Lower leg skin (tissue), 4 donors: Measurements from ENCODE around the gene HEXD. TPM values are rescaled to one million over a fixed set of nuclear protein-coding genes. Genes with fewer than 3 reads are reported as not detected.

Experiments used
- DNase-seq, 2 donors: peaks; one replicate each; pipeline ENCODE4 v3.0.0-alpha.2; 2019; ENCODE audit warnings: low spot score in 2 of 2
- H3K4me3 ChIP-seq: fragments of 200-600 bp; sonication (generic); 2 replicates; pipeline ENCODE4 v1.5.1; 2017; ENCODE audit warnings: mild to moderate bottlenecking, low read depth; ENCODE audit not compliant: poor library complexity, severe bottlenecking
- POLR2A ChIP-seq, 2 donors: fragments of 450-650 bp; IDR thresholded peaks; one replicate each; pipeline ENCODE4 v1.6.1; 2016 to 2017; ENCODE audit warnings: antibody characterized with exemption in 2 of 2, mild to moderate bottlenecking in 1 of 2, moderate library complexity in 1 of 2
- WGBS, 2 donors: methylation state at CpG; one replicate each; pipeline ENCODE4 v1.1.5; 2018; 5-methylcytosine and 5-hydroxymethylcytosine counted together
- intact Hi-C: fragments of 100-400 bp; cut with DNase I; formaldehyde crosslinking; loops from one replicate; pipeline ENCODE4 v1.15.0; 2023; ENCODE audit warnings: low total_unique reads
- total RNA-seq, 4 donors: library from RNA; depleted of rRNA; stranded (reverse); fragments of >200 nt; gene quantifications; one replicate each; pipeline ENCODE4 v1.1.0, GENCODE V29; 2016
- TF ChIP-seq, protein P1 (sequence below), 3 donors: fragments of 450-650 bp; IDR thresholded peaks; one replicate each; pipeline ENCODE4 v1.5.1; 2016; ENCODE audit warnings: antibody characterized with exemption in 3 of 3, mild to moderate bottlenecking in 3 of 3, moderate library complexity in 2 of 3

The HEXD gene
- total RNA-seq, 4 donors from 2014 or later: 30.0 to 47.1 (median 39.3) TPM

DNA sequence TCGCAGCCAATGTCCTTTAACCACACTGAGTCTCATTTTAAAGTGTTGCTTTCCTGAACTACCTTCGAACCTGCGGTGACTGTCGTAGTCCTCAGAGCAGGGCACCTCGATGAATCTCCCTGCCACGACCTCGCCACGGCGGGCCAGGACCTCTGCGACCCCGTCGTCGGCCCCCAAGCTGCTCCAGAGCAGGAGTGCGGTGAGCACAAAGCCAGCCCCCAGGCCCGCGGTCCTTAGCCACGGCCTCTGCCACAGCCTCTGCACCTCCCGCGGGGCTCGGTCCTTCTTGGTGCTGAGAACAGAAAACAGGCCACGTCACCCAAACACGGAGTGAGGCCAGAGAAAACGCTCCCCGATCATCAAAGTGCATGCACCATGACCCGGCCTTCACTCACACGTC lies 2.8 kb upstream of the HEXD start:
- intact Hi-C loops: no loop called here
- DNase-seq: no peak
- 93% methylated on average over 26 of the region's 26 CpGs for WGBS, 2 donors
- H3K4me3 ChIP-seq: no peak overlapping the region
- TF ChIP-seq, protein P1, sequence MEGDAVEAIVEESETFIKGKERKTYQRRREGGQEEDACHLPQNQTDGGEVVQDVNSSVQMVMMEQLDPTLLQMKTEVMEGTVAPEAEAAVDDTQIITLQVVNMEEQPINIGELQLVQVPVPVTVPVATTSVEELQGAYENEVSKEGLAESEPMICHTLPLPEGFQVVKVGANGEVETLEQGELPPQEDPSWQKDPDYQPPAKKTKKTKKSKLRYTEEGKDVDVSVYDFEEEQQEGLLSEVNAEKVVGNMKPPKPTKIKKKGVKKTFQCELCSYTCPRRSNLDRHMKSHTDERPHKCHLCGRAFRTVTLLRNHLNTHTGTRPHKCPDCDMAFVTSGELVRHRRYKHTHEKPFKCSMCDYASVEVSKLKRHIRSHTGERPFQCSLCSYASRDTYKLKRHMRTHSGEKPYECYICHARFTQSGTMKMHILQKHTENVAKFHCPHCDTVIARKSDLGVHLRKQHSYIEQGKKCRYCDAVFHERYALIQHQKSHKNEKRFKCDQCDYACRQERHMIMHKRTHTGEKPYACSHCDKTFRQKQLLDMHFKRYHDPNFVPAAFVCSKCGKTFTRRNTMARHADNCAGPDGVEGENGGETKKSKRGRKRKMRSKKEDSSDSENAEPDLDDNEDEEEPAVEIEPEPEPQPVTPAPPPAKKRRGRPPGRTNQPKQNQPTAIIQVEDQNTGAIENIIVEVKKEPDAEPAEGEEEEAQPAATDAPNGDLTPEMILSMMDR (IDR thresholded peaks at IDR 0.05): no peak
- no peak for TF ChIP-seq POLR2A (IDR thresholded peaks at IDR 0.05)

DNA sequence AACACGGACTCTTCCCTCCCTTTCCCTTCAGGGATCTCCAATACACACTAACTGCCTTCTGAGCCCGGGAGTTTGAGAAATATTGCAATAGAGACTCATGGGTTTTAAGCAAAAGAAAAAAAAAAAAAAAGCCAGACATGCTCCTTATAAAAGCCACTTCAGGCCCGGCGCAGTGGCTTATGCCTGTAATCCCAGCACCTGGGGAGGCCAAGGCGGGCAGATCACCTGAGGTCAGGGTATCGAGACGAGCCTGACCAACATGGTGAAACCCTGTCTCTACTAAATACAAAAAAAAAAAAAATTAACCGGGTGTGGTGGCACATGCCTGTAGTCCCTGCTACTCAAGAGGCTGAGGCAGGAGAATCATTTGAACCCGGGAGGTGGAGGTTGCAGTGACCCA lies 2.4 kb upstream of the HEXD start:
- intact Hi-C loops: no loop called here
- 92 to 96% methylated on average over 9 of the region's 9 CpGs for WGBS, 2 donors

DNA sequence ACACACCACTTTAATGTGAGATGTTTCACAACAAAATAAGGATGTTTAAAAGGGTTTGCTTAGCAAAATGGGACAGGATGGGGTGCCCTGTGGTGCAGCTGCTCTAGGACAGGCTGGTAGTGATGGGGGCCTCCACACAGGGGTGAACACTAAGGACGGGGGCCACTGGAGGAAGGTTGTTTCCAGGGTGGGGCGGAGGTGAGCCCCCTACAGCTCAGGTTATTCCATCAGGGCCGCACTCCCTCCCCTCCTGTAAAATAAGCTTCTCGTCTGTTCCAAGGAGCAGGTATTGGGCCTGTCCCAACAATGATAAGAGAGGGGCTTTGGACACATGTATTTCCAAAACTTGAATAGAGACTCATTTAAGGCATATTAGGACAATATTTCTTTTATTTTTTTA lies 1.9 kb upstream of the HEXD start:
- no peak overlapping the region for H3K4me3 ChIP-seq
- DNase-seq: no peak
- TF ChIP-seq, protein P1 (IDR thresholded peaks at IDR 0.05): no peak
- no peak for TF ChIP-seq POLR2A (IDR thresholded peaks at IDR 0.05)
- intact Hi-C loops: no loop called here
- WGBS, 2 donors: 93 to 97% methylated on average over 4 of the region's 4 CpGs

More for the DNA sequence above, 2.4 kb upstream of the HEXD start:
- no peak overlapping the region for H3K4me3 ChIP-seq
- TF ChIP-seq, protein P1 (IDR thresholded peaks at IDR 0.05): no peak
- no peak for TF ChIP-seq POLR2A (IDR thresholded peaks at IDR 0.05)
- DNase-seq: no peak

DNA sequence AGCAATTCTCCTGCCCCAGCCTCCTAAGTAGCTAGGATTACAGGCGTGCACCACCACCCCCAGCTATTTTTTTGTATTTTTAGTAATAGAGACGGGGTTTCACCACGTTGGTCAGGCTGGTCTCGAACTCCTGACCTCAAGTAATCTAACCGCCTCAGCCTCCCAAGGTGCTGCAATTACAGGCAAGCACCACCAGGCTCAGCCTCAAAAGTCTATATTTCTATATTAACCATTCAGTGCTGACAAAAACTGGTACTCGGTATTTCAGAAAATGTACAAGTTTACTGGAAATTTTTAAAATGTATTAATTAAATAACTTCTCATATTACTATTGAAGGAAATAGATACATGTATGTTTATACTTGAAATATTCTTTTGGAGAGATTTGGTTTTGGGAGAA lies 1.4 kb upstream of the HEXD start:
- no peak for TF ChIP-seq POLR2A (IDR thresholded peaks at IDR 0.05)
- TF ChIP-seq, protein P1 (IDR thresholded peaks at IDR 0.05): no peak
- WGBS, 2 donors: 87 to 89% methylated on average over 6 of the region's 6 CpGs
- no peak for DNase-seq
- intact Hi-C loops: no loop called here
- no peak overlapping the region for H3K4me3 ChIP-seq

DNA sequence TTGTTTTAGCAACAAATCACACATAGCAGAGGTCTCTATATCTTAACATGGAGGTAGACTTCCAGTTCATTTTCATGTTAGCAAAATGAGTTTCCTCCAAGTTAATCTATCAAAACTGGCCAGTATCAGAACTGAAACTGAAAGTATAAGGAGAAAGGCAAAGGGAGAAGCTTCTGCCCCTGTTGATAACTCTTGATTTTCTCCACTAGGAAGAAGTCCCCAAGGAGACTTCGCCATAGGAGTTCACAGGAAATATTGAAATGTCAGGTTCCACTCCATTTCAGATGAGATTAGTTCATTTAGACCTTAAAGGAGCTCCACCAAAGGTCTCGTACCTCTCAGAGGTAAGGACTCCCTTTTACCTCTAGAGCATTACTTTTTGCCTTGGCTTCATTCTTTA lies 1.4 kb downstream of the HEXD start:
- TF ChIP-seq POLR2A (IDR thresholded peaks at IDR 0.05): no peak
- TF ChIP-seq, protein P1 (IDR thresholded peaks at IDR 0.05): no peak
- WGBS, 2 donors: 76 to 81% methylated on average over 2 of the region's 2 CpGs
- no peak for DNase-seq
- H3K4me3 ChIP-seq: no peak overlapping the region
- intact Hi-C loops: no loop called here
